ENCODE data around the gene TEF.

- TF ChIP-seq POLR2A (IDR thresholded peaks at IDR 0.05; ENCODE audit: low read depth, low read length), result no peak
- no peak for TF ChIP-seq POLR2AphosphoS5 (IDR thresholded peaks at IDR 0.05; ENCODE audit: low read depth, low read length)
- no peak for TF ChIP-seq SPI1 (IDR thresholded peaks at IDR 0.05; ENCODE audit: low read depth, low read length)
- no peak for TF ChIP-seq TAF1 (IDR thresholded peaks at IDR 0.05; ENCODE audit: low read depth, low read length)
Measured at GRCh38 chr22:41368543-41369423, 13.0 kb upstream of the TEF start.

All from GM12891 (cell line).